ENCODE results near the gene PRICKLE4.

- TF ChIP-seq NFATC4 (CRISPR knock-in tag; IDR thresholded peaks at IDR 0.05) (no peak), CTCF (IDR thresholded peaks at IDR 0.05) (no peak), MAX (CRISPR knock-in tag; IDR thresholded peaks at IDR 0.05) (no peak), ZSCAN18 (CRISPR knock-in tag; IDR thresholded peaks at IDR 0.05) (no peak), PRDM15 (CRISPR knock-in tag; IDR thresholded peaks at IDR 0.05) (no peak), FOXK1 (CRISPR knock-in tag; IDR thresholded peaks at IDR 0.05) (no peak), GTF2I (CRISPR knock-in tag; conservative IDR thresholded peaks at IDR 0.05) (no peak)
Observed at GRCh38 chr6:41823178-41823577, 42.6 kb downstream of the PRICKLE4 start.
